ENCODE results near the gene RAPGEF1.

DNA sequence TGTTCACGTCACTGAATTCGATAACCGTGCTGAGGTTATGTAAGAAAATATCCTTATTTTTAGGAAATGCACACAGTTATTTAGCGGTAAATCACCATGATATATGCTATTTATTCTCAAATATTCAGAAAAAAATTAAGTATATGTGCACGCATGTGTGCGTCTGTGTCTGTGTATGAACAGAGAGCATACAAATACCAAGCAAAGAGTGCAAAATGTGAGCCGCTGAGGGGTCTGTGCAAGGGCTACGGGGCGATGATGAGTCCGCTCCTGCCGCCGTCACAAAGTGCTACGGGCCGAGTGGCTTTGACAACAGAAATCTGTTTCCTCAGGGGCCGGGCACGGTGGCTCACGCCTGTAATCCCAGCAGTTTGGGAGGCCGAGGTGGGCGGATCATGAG is 201.9 kb downstream of the RAPGEF1 start:
- TF ChIP-seq EZH2 (IDR thresholded peaks at IDR 0.05) (no peak), POLR2AphosphoS5 (IDR thresholded peaks at IDR 0.05; ENCODE audit: borderline replicate concordance, low read depth, low read length) (no peak)

Data from SK-N-MC (cell line).